BLaER1 (cell line): ENCODE results near the gene AMBP.

Experiments used
- H3K27ac ChIP-seq: shearing (Covaris generic); formaldehyde crosslinking; 2 replicates; pipeline ENCODE4 v1.8.1; 2022
- H3K27me3 ChIP-seq: shearing (Covaris generic); formaldehyde crosslinking; 2 replicates; pipeline ENCODE4 v1.8.1; 2022
- H3K36me3 ChIP-seq: shearing (Covaris generic); formaldehyde crosslinking; 2 replicates; pipeline ENCODE4 v1.8.1; 2022
- H3K4me1 ChIP-seq: shearing (Covaris generic); formaldehyde crosslinking; 2 replicates; pipeline ENCODE4 v1.8.1; 2022
- H3K4me2 ChIP-seq: shearing (Covaris generic); formaldehyde crosslinking; 2 replicates; pipeline ENCODE4 v1.8.1; 2022
- H3K4me3 ChIP-seq: shearing (Covaris generic); formaldehyde crosslinking; 2 replicates; pipeline ENCODE4 v1.8.1; 2022
- H3K9ac ChIP-seq: shearing (Covaris generic); formaldehyde crosslinking; 2 replicates; pipeline ENCODE4 v1.8.1; 2022
- H3K9me3 ChIP-seq: shearing (Covaris generic); formaldehyde crosslinking; 2 replicates; pipeline ENCODE4 v1.8.1; 2022
- H4K20me1 ChIP-seq: shearing (Covaris generic); formaldehyde crosslinking; 2 replicates; pipeline ENCODE4 v1.8.1; 2022
- Cebpa-rat ChIP-seq: shearing (Covaris generic); IDR thresholded peaks from 2 replicates; pipeline ENCODE4 v1.8.1; 2022

Gene AMBP

DNA sequence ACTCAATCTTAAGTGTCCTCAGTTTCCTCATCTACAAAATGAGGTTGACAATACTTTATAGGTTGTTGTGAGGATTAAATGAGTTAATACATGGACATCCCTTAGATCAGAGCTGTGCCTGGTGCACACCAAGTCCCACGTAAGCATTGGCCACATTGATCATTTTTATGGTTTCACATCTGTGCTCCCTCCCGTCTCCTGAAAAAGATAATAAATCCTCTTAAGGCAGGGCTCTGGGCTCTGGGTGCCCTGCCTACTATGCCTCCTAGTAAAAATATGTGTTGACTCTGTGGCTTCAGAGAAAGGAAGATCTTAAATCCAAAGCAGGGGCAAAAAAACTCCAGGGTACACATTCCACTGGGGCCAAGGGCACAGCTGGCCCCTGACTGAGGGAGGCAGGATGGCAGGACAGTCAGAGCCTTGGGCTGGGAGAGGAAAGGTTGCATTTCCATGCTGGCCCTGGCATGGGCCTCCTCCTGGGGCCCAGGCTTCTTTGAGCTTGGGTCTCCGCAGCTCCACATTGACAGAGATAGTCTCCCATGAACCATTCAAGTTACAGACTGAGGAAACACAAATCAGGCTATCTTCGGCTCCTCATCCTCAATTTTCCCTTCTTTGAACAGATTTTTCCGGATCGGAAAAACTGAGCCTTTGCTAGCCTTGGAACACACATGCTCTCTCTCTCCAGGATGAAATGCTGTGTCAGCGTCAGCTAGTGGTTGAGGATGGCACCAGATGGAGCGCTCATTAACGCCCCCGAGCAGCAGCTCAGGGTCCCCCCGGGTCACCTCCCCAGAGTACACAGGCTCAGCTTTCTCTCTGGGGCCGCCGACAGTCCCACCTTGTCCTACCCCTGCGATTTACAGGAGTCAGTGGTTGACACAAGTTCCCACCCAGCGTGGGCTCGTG lies 43.4 kb upstream of the AMBP start:
- Histone ChIP-seq H3K4me3 (no peak overlapping the region), H3K36me3 (no peaks in the 10 kb centered on the region), H3K9me3 (no peaks in the 10 kb centered on the region), H3K4me2 (no peak overlapping the region), H3K9ac (no peak overlapping the region), H3K27me3 (no peaks in the 10 kb centered on the region), H3K4me1 (peaks cover 4% of the 10 kb centered on the region), H4K20me1 (no peaks in the 10 kb centered on the region), H3K27ac (no peak overlapping the region)
- no peak for TF ChIP-seq Cebpa-rat

DNA sequence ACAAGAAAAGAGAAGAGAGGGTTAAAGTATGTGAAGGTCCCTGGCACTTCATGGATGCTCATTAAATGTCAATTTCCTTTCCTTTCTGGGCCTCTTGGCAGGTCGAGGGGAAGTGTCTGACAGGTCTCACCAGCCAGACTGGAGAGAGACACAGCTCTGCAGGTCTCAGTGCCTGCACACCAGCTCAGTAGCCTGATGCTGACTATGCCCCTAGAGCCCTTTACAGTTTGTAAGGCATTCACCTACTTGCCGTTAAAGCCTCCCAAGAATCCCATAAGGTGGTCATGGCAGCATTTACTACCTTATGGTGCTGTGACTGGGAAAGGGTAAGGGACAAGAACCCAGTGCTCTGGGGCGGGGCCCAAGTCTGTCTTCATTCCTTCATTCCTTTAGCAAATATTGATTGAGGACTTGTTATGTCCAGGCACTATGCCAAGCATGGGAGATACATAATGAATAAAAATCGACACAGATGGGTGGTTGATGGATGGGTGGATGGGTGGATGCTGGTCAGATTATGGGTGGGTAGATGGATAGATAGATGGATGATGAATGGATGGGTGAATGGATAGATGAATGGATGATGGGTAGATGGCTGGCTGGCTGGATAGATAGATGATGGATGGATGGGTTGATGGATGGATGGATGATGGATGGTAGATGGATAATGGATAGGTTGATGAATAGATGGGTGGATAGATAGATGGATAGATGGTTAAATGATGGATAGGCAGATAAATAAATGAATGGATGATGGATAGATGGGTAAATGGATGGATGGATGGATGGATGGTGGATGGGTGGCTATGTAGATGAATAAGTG lies 42.3 kb upstream of the AMBP start:
- no peak for TF ChIP-seq Cebpa-rat
- no peak overlapping the region for H3K4me3 ChIP-seq
- no peaks in the 10 kb centered on the region for H3K9me3 ChIP-seq
- H3K27me3 ChIP-seq = 0 out of 2 replicates have a peak, but pooled peaks cover 7% of the 10 kb centered on the region
- H3K27ac ChIP-seq = no peak overlapping the region
- peaks cover 10% of the 10 kb centered on the region for H3K4me1 ChIP-seq
- H4K20me1 ChIP-seq = no peaks in the 10 kb centered on the region
- H3K9ac ChIP-seq = no peak overlapping the region
- H3K36me3 ChIP-seq = no peaks in the 10 kb centered on the region
- no peak overlapping the region for H3K4me2 ChIP-seq

DNA sequence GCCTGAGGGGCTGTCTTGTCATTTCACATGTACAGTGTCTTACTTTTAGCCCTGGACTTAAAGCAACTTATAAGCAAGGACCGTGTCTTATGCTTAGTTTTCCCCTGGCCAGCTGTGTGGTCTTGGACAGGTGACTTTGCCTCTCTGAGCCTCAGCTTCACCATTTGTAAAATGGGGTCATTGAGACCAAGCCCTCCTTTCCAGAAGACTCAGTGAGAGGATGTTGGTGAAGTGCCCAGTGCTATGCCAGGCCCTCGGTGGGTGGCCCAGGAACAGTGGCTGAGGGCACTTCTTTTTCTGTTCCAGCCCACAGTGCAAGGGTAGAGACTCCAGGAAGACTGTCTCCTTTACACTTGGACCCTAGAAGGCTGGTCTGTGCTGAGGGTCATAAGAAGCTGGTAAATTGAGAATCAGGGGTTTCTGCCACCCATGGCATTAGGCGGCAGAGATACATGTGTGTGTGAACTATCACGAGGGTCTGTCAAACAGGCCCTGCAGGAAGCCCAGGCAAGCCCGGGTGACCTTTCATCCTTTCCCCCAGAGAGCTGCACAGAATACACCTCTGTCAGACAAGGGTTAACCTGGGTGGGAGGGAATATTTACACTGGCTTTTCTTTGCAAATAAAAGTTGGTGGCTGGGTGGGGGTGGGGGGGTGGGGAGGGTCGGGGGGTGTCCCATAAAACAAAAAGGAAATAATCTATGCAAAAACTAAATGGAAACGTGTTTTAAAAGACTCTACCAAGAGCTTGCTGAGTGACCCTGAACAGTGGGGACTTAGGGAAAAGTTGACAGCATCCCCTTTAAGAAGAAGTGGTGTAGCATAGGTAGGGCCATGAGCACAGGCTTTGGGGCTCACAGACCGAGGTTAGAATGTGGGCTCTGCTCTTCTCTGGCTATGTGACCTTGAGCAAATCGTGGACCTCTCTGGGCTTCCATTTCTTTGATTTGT lies 41.4 kb upstream of the AMBP start:
- Histone ChIP-seq H3K9me3 (no peaks in the 10 kb centered on the region), H3K4me1 (peaks cover 14% of the 10 kb centered on the region), H3K27ac (no peak overlapping the region), H4K20me1 (no peaks in the 10 kb centered on the region), H3K9ac (no peak overlapping the region), H3K27me3 (0 out of 2 replicates have a peak, but pooled peaks cover 7% of the 10 kb centered on the region), H3K4me3 (no peak overlapping the region), H3K4me2 (no peak overlapping the region), H3K36me3 (no peaks in the 10 kb centered on the region)
- TF ChIP-seq Cebpa-rat = no peak

DNA sequence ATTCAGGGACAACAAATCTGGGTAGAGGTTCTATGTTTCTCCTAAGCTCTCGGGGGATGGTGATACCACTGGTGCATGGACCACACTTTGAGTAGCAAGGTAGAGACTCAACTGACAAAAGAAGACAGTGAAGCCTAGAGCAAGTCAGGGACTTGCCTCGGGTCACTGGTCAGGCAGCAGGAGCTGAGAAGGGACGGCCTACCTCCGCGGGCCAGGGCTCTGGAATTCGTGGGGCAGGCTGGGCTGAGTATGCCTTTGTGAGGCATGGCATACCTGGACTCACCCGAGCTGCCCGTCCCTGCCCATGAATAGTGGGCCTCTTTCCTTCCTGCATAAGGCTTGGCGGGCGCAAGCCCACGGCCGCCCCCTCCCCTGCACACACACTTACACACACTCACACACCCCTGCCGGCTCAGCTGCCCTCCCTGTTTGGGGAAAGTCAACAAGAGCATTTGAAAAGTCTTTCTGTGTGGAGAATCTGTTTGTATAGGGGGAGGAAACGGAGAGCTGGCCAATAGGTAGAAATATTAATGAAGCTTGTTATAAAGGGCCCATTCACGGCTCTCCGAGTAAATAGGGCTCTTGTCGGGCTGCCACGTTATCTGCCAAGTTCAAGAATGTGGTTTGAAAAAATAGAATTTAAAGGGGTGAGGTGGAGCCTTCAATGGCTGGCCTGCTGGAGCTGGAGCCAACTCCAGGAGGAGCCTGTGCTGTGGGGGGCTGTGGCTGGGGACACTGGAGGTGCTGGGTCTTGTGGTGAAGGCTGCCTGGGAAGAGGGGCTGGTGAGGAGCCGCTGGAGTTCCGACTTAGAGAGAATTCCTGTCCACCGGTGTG lies 40.1 kb upstream of the AMBP start:
- Histone ChIP-seq H3K27me3 (peaks cover 12% of the 10 kb centered on the region; the same call in 1 of the 2 replicates), H3K4me2 (no peak overlapping the region), H3K9me3 (no peaks in the 10 kb centered on the region), H3K9ac (no peak overlapping the region), H4K20me1 (no peaks in the 10 kb centered on the region), H3K4me3 (no peak overlapping the region), H3K36me3 (no peaks in the 10 kb centered on the region), H3K4me1 (peaks cover 14% of the 10 kb centered on the region), H3K27ac (no peak overlapping the region)
- TF ChIP-seq Cebpa-rat = no peak

DNA sequence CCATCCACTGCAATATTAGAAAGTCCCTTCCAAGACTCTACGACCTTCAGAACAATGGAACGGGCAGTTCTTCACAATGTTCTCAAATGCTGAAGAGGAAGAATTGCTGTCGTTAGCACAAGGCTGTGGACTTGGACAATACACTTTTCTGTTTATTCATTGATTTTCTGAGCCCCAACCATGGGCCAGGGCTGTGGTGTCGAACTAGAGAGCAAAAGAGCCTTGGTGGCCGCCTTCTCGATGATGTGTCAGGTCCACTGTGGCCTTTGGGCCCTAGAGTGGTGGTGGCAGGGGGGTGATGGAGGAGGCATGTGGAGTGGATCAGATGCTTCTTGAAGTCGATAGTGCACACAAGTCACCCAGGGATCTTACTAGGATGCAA lies 39.5 kb upstream of the AMBP start:
- H3K9ac ChIP-seq = no peak overlapping the region
- no peak overlapping the region for H3K4me3 ChIP-seq
- no peak for TF ChIP-seq Cebpa-rat
- H3K27ac ChIP-seq = no peak overlapping the region
- H3K36me3 ChIP-seq = no peaks in the 10 kb centered on the region
- H4K20me1 ChIP-seq = no peaks in the 10 kb centered on the region
- H3K4me1 ChIP-seq = peaks cover 14% of the 10 kb centered on the region
- no peaks in the 10 kb centered on the region for H3K9me3 ChIP-seq
- no peak overlapping the region for H3K4me2 ChIP-seq
- H3K27me3 ChIP-seq = peaks cover 13% of the 10 kb centered on the region; the same call in 1 of the 2 replicates

DNA sequence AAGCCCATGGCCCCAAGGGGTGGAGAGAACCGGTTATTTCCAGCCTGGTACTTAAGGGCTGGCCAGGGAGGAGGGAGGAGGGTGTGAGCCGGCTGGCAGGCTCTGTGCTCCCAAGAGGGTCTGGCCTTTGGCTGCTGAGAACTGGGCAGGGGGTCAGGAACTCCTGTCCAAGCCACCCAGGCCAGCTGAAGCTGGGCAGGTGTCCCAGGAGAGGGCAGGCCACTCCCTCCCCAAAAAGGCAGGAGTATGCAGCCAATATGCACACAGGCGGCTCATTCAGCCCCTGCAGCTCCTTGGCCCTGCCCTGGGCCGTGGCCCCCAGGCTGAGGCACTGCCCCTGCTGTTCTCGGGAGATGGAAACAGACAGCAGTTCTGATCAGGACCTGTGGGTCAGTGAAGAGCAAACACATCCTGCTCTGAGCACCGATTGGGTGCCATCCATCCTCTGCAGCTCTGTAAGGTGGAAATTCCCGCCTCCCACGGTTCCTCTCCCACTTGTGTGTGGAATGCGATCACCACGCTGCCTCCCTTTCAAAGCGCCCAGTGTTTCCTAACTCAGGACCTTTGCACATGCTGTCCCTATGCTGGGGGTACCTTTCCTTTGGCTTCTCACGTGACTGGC lies 38.1 kb upstream of the AMBP start:
- no peaks in the 10 kb centered on the region for H4K20me1 ChIP-seq
- no peak for TF ChIP-seq Cebpa-rat
- peaks cover 14% of the 10 kb centered on the region for H3K4me1 ChIP-seq
- peak overlapping the region; percentile 18; the same call in 1 of the 2 replicates for H3K27ac ChIP-seq
- H3K36me3 ChIP-seq = no peaks in the 10 kb centered on the region
- no peaks in the 10 kb centered on the region for H3K9me3 ChIP-seq
- H3K4me3 ChIP-seq = no peak overlapping the region
- H3K27me3 ChIP-seq = peaks cover 13% of the 10 kb centered on the region; the same call in 1 of the 2 replicates
- H3K4me2 ChIP-seq = peak overlapping the region; percentile 62
- H3K9ac ChIP-seq = no peak overlapping the region

DNA sequence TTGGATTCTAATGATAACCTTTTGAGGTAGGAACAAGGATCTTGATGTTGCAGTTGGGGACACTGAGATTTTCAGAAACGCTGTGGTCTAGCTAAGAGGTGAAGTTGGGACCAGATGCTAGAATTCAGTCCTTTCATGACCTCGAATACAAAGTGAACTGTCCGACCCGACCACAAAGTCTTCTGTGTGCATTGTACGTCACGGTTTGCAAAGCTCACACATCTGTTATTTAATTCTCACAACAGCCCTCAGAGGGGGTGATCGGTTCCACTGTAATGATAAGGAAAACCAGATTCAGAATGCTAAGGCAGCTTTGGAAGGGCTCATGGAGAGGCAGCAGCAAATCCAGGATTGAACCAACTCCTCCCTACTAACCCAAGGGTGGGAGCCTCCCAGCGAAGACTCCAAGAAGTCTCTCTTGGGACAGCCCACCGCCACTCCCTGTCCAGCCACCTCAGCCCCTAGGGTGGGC lies 37.6 kb upstream of the AMBP start:
- H3K9me3 ChIP-seq = no peaks in the 10 kb centered on the region
- H3K4me3 ChIP-seq = no peak overlapping the region
- no peak for TF ChIP-seq Cebpa-rat
- peak overlapping the region; percentile 62 for H3K4me2 ChIP-seq
- peaks cover 14% of the 10 kb centered on the region for H3K4me1 ChIP-seq
- no peaks in the 10 kb centered on the region for H3K36me3 ChIP-seq
- H3K27ac ChIP-seq = peak overlapping the region; percentile 18; the same call in 1 of the 2 replicates
- peaks cover 13% of the 10 kb centered on the region; the same call in 1 of the 2 replicates for H3K27me3 ChIP-seq
- no peak overlapping the region for H3K9ac ChIP-seq
- H4K20me1 ChIP-seq = no peaks in the 10 kb centered on the region

DNA sequence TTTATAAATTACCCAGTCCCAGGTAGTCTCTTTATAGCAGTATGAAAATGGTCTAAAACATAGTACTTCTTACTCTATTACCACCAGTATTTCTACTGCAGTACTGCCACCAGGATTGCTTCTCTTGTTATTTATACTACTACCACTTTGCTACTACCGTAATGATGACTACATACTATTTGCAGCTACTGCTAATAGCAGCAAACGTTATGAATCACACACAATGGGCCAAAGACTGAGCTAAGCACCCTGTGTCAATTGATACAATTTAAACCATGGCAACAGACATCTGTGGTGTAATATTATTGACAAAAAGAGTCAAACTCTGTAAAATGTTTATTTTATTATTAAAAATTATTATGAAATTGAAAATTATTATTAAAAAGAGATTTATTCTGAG lies 36.3 kb upstream of the AMBP start:
- TF ChIP-seq Cebpa-rat = no peak
- Histone ChIP-seq H3K36me3 (no peaks in the 10 kb centered on the region), H3K4me3 (no peak overlapping the region), H3K9ac (no peak overlapping the region), H3K9me3 (no peaks in the 10 kb centered on the region), H3K4me1 (peaks cover 14% of the 10 kb centered on the region), H3K27me3 (peaks cover 13% of the 10 kb centered on the region; the same call in 1 of the 2 replicates), H3K4me2 (no peak overlapping the region), H3K27ac (no peak overlapping the region), H4K20me1 (no peaks in the 10 kb centered on the region)
